Activated gamma-delta T cell treated with Interleukin-2 at 50 U/mL for 16 hours (primary cell): ENCODE measurements around the gene RNF2.
"Not testable (repeated sequence)": the region's sequence is repeated elsewhere in the genome, so short reads cannot be mapped to it uniquely, and the experiment has no call there.

Experiments used
- DNase-seq: peaks from one replicate; pipeline ENCODE4 v3.0.0-alpha.2; 2020

RNF2 gene

GRCh38 chr1:185050823-185051451, 5.6 kb downstream of the RNF2 start:
- no peak for DNase-seq

GRCh38 chr1:185053204-185053603, 7.8 kb downstream of the RNF2 start:
- DNase-seq: no peak

- DNase-seq: no peak
These were observed 9.2 kb downstream of the RNF2 start for GRCh38 chr1:185054365-185055060.

- DNase-seq: no peak
These were observed 12.8 kb downstream of the RNF2 start for GRCh38 chr1:185058110-185058509.

GRCh38 chr1:185058876-185059275, 13.5 kb downstream of the RNF2 start:
- DNase-seq: no peak

- DNase-seq: no peak
These were observed 14.7 kb downstream of the RNF2 start for GRCh38 chr1:185059950-185060571.

GRCh38 chr1:185062710-185063370, 17.5 kb downstream of the RNF2 start:
- no peak for DNase-seq

- no peak for DNase-seq
These were observed 18.4 kb downstream of the RNF2 start for GRCh38 chr1:185063719-185064118.

GRCh38 chr1:185065006-185065405, 19.6 kb downstream of the RNF2 start:
- DNase-seq: not testable (repeated sequence)

- no peak for DNase-seq
These were observed 20.8 kb downstream of the RNF2 start for GRCh38 chr1:185066181-185066580.

GRCh38 chr1:185068341-185068740, 23.0 kb downstream of the RNF2 start:
- no peak for DNase-seq

GRCh38 chr1:185069202-185069772, 23.9 kb downstream of the RNF2 start:
- DNase-seq: no peak

- no peak for DNase-seq
These were observed 24.7 kb downstream of the RNF2 start for GRCh38 chr1:185070051-185070450.

- no peak for DNase-seq
These were observed 28.4 kb downstream of the RNF2 start for GRCh38 chr1:185073725-185074124.

- no peak for DNase-seq
These were observed 28.9 kb downstream of the RNF2 start for GRCh38 chr1:185074307-185074706.

GRCh38 chr1:185075476-185075875, 30.1 kb downstream of the RNF2 start:
- DNase-seq: no peak

GRCh38 chr1:185077374-185077773, 32.0 kb downstream of the RNF2 start:
- no peak for DNase-seq

- no peak for DNase-seq
These were observed 35.1 kb downstream of the RNF2 start for GRCh38 chr1:185080422-185080821.

- no peak for DNase-seq
These were observed 38.5 kb downstream of the RNF2 start for GRCh38 chr1:185083818-185084217.

GRCh38 chr1:185087101-185087500, 41.7 kb downstream of the RNF2 start:
- DNase-seq: no peak

GRCh38 chr1:185087746-185088145, 42.4 kb downstream of the RNF2 start:
- no peak for DNase-seq

- DNase-seq: no peak
These were observed 46.1 kb downstream of the RNF2 start for GRCh38 chr1:185091480-185091879.

GRCh38 chr1:185094761-185095160, 49.4 kb downstream of the RNF2 start:
- no peak for DNase-seq
